Dermis blood vessel endothelial cell (primary cell): ENCODE data around the gene C19orf73. TPM values are rescaled to one million over a fixed set of nuclear protein-coding genes. Genes with fewer than 3 reads are reported as not detected.

Experiments
- total RNA-seq: library from RNA; depleted of rRNA; stranded (reverse); fragments of >200 nt; gene quantifications from 2 replicates; pipeline ENCODE4 v1.2.3, GENCODE V29; 2014

The C19orf73 gene
- total RNA-seq, 1 donor from 2014 or later = 1.4 TPM

Other genes with a start within 250 kb of the C19orf73 start
- gene PPP1R15A, start 246.7 kb downstream of the C19orf73 start, total RNA-seq = 39.2 and 59.6 TPM in 2 replicates
- 0.34 TPM in 1 of 2 replicates, not detected in the other for gene TULP2, start 220.4 kb downstream of the C19orf73 start, total RNA-seq
- gene NUCB1, start 218.8 kb downstream of the C19orf73 start, total RNA-seq = 167 and 333 TPM in 2 replicates
- not detected in 2 replicates for gene DHDH, start 185.4 kb downstream of the C19orf73 start, total RNA-seq
- 96.8 and 134 TPM in 2 replicates for gene BAX, start 164.3 kb downstream of the C19orf73 start, total RNA-seq
- gene FTL, start 153.8 kb downstream of the C19orf73 start, total RNA-seq = 1,252 and 1,399 TPM in 2 replicates
- gene GYS1, start 125.8 kb downstream of the C19orf73 start, total RNA-seq = 14.8 and 28.8 TPM in 2 replicates
- 172 and 278 TPM in 2 replicates for gene RUVBL2, start 125.3 kb downstream of the C19orf73 start, total RNA-seq
- not detected in 2 replicates for gene LHB, start 102.1 kb downstream of the C19orf73 start, total RNA-seq
- gene CGB3, start 94.8 kb downstream of the C19orf73 start, total RNA-seq = not detected in 2 replicates
- not detected in 2 replicates for gene CGB2, start 87.3 kb downstream of the C19orf73 start, total RNA-seq
- not detected in 2 replicates for gene CGB1, start 82.2 kb downstream of the C19orf73 start, total RNA-seq
- not detected in 2 replicates for gene CGB5, start 75.3 kb downstream of the C19orf73 start, total RNA-seq
- gene CGB8, start 70.0 kb downstream of the C19orf73 start, total RNA-seq = not detected in 2 replicates
- not detected in 2 replicates for gene CGB7, start 61.4 kb downstream of the C19orf73 start, total RNA-seq
- gene NTF4, start 54.3 kb downstream of the C19orf73 start, total RNA-seq = not detected in 2 replicates
- not detected in 2 replicates for gene KCNA7, start 46.4 kb downstream of the C19orf73 start, total RNA-seq
- gene SNRNP70, start 33.7 kb downstream of the C19orf73 start, total RNA-seq = 142 and 166 TPM in 2 replicates
- gene LIN7B, start 4.8 kb downstream of the C19orf73 start, total RNA-seq = 0.56 and 0.68 TPM in 2 replicates
- gene PPFIA3, start 401 bp upstream of the C19orf73 start, total RNA-seq = 4.0 and 12.9 TPM in 2 replicates
- not detected in 2 replicates for gene HRC, start 36.3 kb upstream of the C19orf73 start, total RNA-seq
- gene TRPM4, start 38.6 kb upstream of the C19orf73 start, total RNA-seq = 20.9 and 25.7 TPM in 2 replicates
- gene SLC6A16, start 206.0 kb upstream of the C19orf73 start, total RNA-seq = 0.28 and 1.0 TPM in 2 replicates
- not detected in 2 replicates for gene CD37, start 216.3 kb upstream of the C19orf73 start, total RNA-seq
- gene TEAD2, start 243.3 kb upstream of the C19orf73 start, total RNA-seq = 74.7 and 101 TPM in 2 replicates
- 0.33 TPM in 1 of 2 replicates, not detected in the other for gene DKKL1, start 244.7 kb upstream of the C19orf73 start, total RNA-seq